GM15510 (cell line): ENCODE measurements around the gene TMPRSS6.

Source experiments
- POLR2A ChIP-seq: IDR thresholded peaks from 3 replicates; pipeline ENCODE4 v1.6.1; 2011; ENCODE audit warnings: borderline replicate concordance; ENCODE audit not compliant: insufficient read length; ENCODE audit errors: extremely low read depth

The TMPRSS6 gene

DNA sequence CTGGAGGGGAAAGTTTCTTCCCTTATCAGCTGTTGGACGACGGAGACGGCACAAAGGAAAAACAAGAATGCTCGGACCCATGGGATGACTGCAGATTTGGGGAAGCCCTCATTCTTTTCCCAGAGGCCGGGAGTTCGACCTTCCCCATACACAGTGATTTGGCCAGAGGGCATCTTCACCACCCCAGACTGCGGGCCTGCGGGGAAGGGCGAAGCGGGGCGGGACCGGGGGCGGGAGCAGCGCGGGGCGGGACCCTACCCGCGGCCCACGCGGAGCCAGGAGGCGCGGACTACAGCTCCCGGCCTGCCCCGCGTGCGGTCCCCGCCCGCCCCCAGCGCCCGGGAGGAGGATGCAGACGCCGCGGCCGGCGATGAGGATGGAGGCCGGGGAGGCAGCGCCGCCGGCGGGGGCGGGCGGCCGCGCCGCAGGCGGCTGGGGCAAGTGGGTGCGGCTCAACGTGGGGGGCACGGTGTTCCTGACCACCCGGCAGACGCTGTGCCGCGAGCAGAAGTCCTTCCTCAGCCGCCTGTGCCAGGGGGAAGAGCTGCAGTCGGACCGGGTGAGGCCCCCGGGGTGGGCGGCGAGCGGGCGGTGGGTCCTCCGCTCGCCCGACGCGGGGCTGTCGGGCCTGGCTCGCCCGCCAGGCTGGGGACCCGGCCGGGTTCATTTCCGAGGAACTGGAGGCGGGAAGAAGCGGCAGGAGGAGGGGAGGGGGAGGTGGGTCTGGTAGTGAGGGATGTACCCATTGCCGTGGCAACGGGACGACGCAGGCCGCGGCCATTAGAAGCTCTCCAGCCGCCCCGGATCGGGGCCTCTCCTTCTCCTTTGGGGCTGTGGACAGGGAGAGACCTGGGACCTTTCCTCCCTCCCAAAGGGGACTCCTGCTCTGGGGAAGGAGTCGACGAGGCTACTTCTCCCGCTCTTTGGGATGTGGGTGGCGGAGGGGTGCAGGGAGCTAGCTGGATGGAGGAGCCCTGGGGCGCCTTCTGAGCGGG lies 57.8 kb downstream of the TMPRSS6 start, which contains the start of gene KCTD17:
Gene KCTD17 (plus strand): TSS at position 352 of the 995 bp plus-strand sequence. CDS start 19 bp downstream, at position 371.
- peak; percentile 51 for TF ChIP-seq POLR2A

DNA sequence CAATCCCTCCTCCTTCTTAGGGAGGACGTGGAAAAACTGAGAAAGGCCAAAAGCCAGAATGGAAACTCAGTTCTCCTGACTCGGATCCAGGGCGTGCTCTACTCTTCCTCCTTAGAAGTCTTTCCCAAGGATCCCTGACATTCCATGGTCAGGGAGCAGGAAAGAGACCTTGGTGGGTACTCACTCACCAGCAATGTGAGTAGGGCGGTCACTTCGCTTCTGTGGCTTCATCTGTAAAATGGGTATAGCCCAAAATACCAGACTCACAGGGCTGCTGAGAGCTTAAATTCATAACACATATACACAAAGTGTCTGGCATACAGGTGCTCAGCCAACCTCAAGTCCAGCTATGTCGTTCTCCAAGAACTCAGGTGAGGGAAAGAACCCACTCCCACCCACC lies 58.6 kb downstream of the TMPRSS6 start:
- TF ChIP-seq POLR2A = no peak

DNA sequence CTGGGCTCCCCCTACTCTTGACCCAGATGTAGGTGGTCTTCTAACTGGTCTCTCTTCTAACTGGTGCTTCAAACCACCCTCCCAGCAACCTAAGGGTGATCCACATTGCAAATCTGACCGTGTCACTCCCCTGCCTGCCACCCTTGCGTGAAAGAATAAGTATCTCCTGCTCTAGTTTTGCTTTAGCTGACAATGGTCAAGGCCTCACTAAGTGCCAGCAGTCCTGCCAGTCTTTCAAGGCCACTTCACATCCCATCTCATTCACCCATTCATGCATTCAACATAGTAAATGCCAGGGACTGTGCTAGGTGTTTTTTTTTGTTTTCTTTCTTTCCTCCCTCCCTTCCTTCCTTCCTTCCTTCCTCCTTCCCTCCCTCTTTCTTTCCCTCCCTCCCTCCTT lies 60.3 kb downstream of the TMPRSS6 start:
- TF ChIP-seq POLR2A = no peak

DNA sequence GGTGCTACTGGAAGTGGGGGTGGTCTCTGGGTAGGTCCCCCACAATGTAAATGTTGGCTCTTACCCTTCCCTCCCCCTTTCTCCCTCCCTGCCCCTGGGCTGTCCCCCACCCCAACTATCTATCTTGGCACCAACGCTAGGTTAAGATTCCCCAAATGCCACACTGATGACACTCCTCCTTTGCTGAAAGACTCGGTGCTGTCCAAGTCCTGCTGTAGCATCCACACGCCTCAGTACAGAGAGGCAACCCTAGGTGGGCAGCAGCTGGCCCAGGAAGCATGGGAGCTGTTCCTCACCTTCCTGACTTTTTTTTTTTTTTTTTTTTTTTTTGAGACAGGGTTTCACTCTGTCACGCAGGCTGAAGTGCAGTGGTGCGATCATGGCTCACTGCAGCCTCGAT lies 61.4 kb downstream of the TMPRSS6 start:
- no peak for TF ChIP-seq POLR2A

DNA sequence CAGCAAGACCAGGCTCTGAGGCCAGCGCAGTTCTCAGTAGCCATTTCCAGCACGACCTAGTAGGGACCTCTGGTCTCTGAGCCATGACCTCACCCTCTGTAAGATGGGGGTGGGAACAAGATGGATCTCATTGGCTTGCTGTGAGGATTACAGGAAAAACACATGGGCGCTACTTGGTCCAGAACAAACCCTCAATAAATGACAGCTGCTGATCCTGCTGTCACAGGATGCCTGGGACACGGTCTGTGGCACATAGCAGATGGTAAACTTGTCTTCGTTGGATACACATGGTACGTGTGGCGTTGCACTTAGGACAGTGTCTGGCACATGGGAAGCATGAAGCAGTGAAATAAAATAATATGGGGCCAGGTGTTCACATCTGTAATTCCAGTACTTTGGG lies 62.5 kb downstream of the TMPRSS6 start:
- TF ChIP-seq POLR2A = no peak

DNA sequence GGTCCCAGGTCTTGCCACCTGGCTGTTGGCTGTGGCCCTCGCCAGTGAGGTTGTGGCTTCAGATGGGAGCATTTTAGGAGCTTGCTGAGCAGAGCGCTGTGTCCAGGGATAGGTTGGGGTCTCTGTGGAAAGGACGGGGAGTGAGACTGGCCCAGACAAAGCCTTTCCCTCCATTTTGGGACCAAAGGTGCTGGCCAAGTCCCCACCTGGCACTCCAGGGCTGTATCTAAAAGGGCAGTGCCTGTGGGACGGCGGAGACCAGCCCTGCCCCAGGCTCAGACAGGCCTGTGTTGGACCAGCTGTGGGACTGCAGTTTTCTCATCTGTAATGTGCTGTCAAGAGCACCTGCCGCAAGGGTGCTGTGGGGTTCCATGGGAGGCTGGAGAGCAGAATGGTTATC lies 62.9 kb downstream of the TMPRSS6 start:
- no peak for TF ChIP-seq POLR2A

DNA sequence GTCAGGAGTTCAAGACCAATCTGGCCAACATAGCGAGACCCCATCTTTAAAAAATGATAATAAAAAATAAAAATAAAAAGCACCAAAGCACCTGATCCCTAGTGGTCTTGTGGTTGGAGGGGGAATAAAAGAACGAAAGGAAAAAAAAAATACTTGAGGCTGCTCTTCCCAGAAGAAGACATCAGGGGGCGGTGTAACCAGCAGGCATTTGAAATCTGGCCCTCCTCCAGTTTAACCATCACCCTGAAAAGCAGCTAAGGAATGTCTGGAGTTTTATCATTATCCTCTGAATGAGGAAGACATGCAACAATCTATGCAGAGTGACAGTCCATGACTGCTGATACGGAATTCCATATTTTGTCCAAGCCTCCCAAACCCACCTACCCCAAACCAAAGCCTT lies 63.6 kb downstream of the TMPRSS6 start:
- TF ChIP-seq POLR2A = no peak

DNA sequence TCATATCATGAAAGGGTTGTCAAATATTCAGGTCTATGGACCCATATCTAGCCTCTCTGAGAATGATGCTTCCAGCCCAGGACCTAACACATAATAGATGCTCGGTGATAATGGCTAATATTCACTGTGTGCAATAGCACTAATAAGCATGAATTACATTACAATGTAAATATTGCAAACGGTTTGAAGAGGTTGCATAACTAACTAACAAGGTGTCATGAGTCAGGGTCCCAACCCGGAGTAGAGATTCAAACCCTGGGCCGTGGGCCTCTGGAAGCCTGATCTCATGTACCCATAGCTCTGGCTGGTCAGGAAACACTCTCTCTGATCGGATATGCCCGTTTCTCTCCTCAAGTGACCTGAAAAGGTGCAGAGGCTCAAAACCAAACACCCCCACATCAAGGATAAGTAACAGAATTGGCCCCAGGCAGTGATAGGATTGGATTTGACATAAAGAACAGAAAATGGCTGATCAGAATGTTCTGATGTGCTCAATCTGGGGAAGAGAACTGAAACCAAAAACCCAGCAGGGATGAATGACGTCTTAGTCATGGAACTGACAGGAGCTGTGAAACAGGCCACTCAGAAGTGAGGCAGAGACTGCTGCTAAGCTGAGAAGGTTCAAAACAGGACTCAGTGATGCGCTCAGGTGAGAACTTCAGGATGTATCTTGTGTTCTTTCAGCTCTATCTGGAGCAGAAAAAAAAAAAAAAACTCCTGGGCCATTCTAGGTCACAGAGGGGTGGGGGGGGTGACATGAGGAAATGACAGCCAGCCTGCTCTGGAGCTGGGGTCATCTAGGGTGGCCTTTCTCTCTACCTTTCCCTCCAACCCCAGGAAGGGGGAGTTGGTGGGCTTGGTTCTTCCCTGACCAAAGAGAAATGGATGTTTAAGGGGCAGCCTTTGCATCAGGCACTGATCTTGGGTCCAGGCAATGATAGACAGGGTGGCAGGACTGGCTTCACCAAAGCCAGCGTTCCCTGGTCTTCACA lies 64.6 kb downstream of the TMPRSS6 start:
- TF ChIP-seq POLR2A = no peak

DNA sequence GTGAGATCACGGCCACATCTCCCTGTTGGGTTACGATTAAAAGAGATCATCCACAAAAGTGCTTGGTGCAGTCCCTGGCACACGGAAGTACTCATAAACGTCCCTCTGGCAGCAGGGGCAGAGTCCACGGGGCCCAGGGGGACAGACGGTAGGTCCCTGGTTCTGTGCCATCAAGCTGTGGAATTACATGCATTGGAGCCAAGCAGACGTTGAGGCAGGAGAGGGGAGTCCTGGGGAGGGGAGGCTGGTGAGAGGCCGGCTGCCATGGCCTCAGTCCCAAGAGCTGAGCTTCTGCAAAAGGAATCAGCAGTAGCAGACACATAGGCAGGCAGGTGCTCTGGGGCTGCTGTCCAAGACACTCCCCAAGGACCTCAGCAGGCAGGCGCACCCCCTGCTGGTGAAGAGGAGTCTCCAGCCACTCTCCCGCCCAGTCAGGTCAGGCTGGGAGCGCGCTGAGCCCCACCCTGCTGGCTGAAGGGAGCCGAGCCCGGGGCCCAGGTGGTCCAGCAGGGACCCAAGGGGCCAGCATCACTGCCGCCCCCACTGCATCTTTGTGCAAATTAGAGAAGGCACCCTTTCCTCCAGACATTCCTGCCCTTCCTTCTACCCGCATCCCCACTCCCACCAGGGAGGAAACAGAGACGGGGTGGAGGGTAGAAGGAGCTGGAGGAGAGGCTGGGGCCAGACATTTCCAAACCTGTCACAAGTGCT lies 65.5 kb downstream of the TMPRSS6 start:
- TF ChIP-seq POLR2A = no peak

DNA sequence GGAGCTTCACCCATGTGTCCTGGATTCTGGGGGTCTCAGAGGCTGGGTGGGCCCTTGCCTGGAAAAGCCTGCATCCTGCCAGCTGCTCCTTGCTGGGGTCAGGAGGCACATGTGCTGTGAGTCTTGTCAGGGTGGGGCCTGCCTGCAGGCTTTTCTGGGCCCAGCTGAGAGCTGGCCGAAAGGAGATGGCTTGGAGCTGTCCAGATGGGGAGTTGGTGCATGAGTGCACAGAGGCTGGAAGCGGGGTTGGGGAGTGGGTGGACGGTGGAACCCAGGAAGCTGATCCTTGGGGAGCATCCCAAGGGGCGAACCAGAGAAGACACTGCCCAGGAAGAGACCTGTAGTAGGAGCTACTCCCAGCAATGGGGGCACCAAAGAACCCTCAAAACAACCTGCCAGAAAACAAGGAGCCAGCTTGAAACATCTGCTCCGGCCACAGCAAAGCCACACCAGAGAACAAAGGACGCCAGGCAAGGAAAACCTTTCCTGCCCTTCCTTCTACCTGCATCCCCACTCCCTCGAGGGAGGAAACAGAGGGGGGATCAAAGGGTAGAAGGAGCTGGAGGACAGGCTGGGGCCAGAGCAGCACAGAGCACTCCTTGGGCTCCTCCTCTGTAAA lies 66.2 kb downstream of the TMPRSS6 start:
- no peak for TF ChIP-seq POLR2A

DNA sequence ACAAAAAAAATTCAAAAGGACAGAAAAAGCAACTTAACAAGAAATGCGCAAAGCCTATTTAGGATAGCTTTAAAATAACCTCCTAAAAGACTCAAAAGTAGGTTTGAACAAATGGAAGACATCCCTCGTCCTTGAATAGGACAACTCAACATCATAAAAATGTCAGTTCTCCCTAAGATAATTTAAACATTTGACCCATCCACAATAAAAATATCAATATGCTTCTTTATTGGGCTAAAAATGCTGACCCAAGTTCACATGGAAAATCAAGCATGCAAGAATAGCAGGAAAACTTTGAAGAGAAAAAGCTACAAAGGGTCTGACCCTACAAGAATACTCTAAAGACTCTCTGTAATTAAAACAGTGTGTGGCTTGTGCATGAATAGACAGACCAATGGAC lies 70.0 kb downstream of the TMPRSS6 start:
- no peak for TF ChIP-seq POLR2A

DNA sequence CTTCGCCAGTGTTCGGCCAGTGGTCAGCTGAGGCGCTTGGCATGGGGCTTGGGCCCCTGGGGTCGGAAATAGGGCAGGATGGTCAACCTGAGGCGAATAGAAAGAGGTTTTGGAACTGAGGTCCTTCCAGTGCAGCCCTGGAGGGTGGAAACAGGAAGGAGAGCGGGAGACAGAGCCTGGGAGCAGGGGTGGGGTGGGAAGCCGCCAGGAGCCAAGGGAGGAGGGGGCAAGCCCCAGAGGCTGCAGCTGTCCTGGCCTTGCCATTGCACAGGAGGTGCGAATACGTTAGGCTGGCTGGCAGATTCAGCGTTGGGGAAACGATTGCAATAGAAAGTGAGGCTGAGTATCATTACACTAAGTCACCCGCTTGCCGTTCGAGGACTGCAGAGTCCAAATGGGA lies 71.8 kb downstream of the TMPRSS6 start:
- TF ChIP-seq POLR2A = no peak

DNA sequence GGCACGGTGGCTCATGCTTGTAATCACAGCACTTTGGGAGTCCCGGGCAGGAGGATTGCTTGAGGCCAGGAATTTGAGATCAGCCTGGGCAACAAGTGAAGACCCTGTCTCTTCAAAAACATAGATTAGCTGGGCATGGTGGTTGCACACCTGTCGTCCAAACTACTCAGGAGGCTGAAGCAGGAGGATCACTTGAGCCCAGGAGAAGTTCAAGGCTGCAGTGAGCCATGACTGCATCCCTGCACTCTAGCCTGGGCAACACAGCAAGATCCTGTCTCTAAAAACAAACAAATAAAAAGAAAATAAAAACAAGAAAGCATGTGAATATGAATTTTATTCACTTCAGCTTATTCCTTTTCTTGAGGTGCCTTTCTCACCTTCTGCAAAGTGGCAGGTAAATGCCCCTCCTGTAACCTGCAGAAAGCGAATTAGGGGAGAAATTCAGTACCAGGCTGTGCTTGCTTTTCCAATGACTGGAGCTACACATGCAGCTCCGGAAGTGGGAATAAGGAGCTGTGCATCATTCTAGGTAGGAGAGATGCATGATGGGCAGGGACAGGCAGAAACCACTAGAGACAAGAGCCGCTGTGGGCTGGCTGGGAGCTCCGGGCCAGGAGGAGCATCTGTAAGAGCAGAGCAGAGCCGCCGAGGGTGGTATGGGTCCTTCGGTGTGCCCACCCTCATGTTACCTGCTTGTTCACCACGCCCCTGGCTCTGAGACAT lies 72.7 kb downstream of the TMPRSS6 start:
- no peak for TF ChIP-seq POLR2A
